GM12892 (cell line): ENCODE results near the gene EPHX1.

Source experiments
- POLR2A ChIP-seq: IDR thresholded peaks from 2 replicates; pipeline ENCODE4 v1.6.1; 2011; ENCODE audit warnings: low read depth, low read length, control low read depth
- POLR2AphosphoS5 ChIP-seq: IDR thresholded peaks from 2 replicates; pipeline ENCODE4 v1.6.1; 2011; ENCODE audit warnings: low read depth, low read length, control low read depth

DNA sequence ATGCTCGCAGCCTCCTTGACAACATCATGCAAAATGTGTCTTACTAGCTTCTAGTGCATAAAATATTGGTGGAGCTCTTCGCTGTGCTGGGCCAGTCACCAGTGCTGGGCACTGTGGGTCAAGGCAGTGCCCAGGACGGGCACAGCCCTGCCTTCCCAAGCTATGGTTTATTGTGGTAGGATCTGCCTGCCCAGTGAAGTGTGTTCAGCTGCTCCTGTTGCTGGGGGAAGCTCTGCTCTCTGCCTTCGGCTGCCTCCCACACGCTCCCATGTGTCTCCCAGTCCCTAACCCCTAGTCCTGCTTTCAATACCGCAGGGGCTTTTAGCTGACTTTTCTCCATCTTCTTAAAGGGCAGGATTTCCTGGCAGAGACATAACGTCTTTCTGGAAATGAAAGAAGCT lies 15.7 kb downstream of the EPHX1 start:
- no peak for TF ChIP-seq POLR2A
- TF ChIP-seq POLR2AphosphoS5 = no peak
